GM18867 (cell line): ENCODE measurements around the gene GNPTAB.

Experiments
- ATAC-seq: cut with Tn5 transposase; IDR thresholded peaks from one replicate; pipeline ENCODE4 v1.9.1; 2021; ENCODE audit warnings: mild to moderate bottlenecking, moderate library complexity; ENCODE audit not compliant: unreplicated experiment

GNPTAB gene

GRCh38 chr12:101697930-101698799, 132.6 kb downstream of the GNPTAB start:
- peak; percentile 42 for ATAC-seq

GRCh38 chr12:101697197-101697929, 133.4 kb downstream of the GNPTAB start, which contains the start of gene CHPT1:
TSS of gene CHPT1 (plus strand) at chr12:101697640. CDS start at chr12:101697862, 222 bp downstream.
- ATAC-seq, result peak; percentile 78

- ATAC-seq, result peak; percentile 34
Observed at GRCh38 chr12:101696251-101697196, 134.2 kb downstream of the GNPTAB start.

GRCh38 chr12:101695706-101696105, 135.1 kb downstream of the GNPTAB start:
- ATAC-seq, result no peak
